Measurements from ENCODE around the gene CCNC.

Gene CCNC

GRCh38 chr6:99548706-99549105, 19.8 kb downstream of the CCNC start:
- DNase-seq (ENCODE audit: low read depth in 2 of 2): no peak

- DNase-seq (ENCODE audit: low read depth in 2 of 2): no peak
These were observed 20.9 kb downstream of the CCNC start for GRCh38 chr6:99547526-99547925.

- DNase-seq (ENCODE audit: low read depth in 2 of 2): no peak
These were observed 23.0 kb downstream of the CCNC start for GRCh38 chr6:99545442-99545841.

GRCh38 chr6:99543968-99544367, 24.5 kb downstream of the CCNC start:
- DNase-seq (ENCODE audit: low read depth in 2 of 2): no peak

GRCh38 chr6:99530627-99531026, 37.8 kb downstream of the CCNC start:
- DNase-seq (ENCODE audit: low read depth in 2 of 2): no peak

- no peak for DNase-seq (ENCODE audit: low read depth in 2 of 2)
These were observed 45.9 kb downstream of the CCNC start for GRCh38 chr6:99522531-99522930.

GRCh38 chr6:99521633-99522151, 46.8 kb downstream of the CCNC start:
- no peak for DNase-seq (ENCODE audit: low read depth in 2 of 2)

GRCh38 chr6:99520855-99521632, 47.4 kb downstream of the CCNC start:
- DNase-seq (ENCODE audit: low read depth in 2 of 2): peak; percentile 19 to 36

GRCh38 chr6:99519446-99519845, 49.0 kb downstream of the CCNC start:
- DNase-seq (ENCODE audit: low read depth in 2 of 2): no peak

- DNase-seq (ENCODE audit: low read depth in 2 of 2): no peak
These were observed 54.4 kb downstream of the CCNC start for GRCh38 chr6:99514089-99514488.

GRCh38 chr6:99512033-99512432, 56.4 kb downstream of the CCNC start:
- no peak for DNase-seq (ENCODE audit: low read depth in 2 of 2)

GRCh38 chr6:99507648-99508047, 60.8 kb downstream of the CCNC start:
- no peak for DNase-seq (ENCODE audit: low read depth in 2 of 2)

GRCh38 chr6:99501762-99502161, 66.7 kb downstream of the CCNC start:
- DNase-seq (ENCODE audit: low read depth in 2 of 2): no peak

- DNase-seq (ENCODE audit: low read depth in 2 of 2): no peak
These were observed 70.0 kb downstream of the CCNC start for GRCh38 chr6:99498421-99498820.

- DNase-seq (ENCODE audit: low read depth in 2 of 2): no peak
These were observed 73.0 kb downstream of the CCNC start for GRCh38 chr6:99495466-99495865.
